Measurements from ENCODE around the gene TRPV2. TPM values are rescaled to one million over a fixed set of nuclear protein-coding genes. Genes with fewer than 3 reads are reported as not detected.
A peak's percentile ranks its signal among the peaks of the same experiment; 100 is the strongest.

The TRPV2 gene
- total and polyA plus RNA-seq, 7 donors = 1.6 to 10.3 (median 3.9) TPM

DNA sequence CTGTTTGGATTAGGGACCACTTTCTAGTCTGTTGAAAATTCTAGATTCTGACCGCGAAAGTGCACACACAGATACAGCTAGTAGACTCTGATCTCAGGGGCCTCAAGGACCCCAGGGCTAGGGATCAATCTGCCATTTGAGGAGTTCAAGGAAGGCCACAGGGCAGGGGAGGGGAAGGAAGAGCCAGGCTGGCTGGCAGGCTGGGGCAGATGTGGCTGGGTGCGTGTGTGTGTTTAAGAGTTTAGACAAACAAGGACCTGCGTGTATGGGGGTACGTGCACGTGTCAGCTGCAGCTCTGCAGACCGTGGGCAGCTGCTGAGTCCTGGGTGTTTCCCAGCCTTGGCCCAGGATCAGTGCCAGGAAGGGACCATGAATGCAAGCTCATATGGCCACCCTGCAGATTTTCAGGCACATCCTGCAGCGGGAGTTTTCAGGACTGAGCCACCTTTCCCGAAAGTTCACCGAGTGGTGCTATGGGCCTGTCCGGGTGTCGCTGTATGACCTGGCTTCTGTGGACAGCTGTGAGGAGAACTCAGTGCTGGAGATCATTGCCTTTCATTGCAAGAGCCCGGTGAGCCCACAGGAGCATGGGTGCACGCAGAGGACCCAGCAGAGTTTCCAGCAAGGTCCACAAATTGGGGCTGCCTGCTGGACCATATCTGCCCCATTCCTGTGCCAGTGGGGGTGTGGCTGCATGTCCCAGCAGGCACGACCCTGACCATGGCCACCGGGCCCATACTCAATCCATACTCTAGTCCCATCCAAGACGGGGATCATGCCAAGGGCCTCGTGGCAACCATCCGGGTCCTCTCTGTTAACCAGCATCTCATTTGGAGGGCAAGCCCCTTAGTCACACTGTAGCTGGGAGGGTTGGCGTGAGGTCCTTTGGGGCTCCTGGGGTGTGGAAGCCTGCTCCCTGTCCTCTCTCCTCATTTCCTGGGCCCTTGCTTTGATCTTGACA is 10.6 kb downstream of the TRPV2 start:
- no peak overlapping the region for H3K27ac ChIP-seq
- 46 to 71% (median 58%) methylated on average over 20 of the region's 20 CpGs for WGBS, 3 donors
- H3K9me3 ChIP-seq = no peaks in the 10 kb centered on the region

DNA sequence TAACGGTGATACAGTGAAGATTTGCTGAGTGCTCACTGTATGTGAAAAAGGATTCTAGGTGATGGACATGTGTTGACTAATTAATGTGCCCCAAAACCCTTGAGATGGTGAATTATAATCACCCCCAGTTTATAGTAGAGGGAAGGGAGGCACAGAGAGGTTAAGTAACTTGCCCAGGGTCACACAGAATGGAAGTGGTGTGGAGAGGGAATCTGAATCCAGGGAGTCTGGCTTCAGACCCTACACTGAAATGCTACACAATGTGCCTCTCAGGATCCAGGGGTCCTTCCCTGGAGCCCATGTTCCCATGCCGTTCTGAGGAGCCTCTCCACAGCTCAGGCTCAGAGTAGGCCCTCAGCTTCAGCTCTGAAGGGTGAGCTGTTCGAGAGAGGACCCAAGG is 11.6 kb downstream of the TRPV2 start:
- Histone ChIP-seq H3K4me3 (no peak overlapping the region), H3K36me3 (ENCODE audit: insufficient read depth in 1 of 2, low read depth in 1 of 2) (peaks cover 0 to 15% of the 10 kb centered on the region in 2 donors), H3K4me1 (no peaks in the 10 kb centered on the region), H3K27ac (no peak overlapping the region), H3K9me3 (no peaks in the 10 kb centered on the region), H3K27me3 (ENCODE audit: insufficient read depth in 3 of 3, low read length in 2 of 3) (no peaks in the 10 kb centered on the region)
- DNase-seq (no peak), ATAC-seq (no peak)
- TF ChIP-seq, protein P1, sequence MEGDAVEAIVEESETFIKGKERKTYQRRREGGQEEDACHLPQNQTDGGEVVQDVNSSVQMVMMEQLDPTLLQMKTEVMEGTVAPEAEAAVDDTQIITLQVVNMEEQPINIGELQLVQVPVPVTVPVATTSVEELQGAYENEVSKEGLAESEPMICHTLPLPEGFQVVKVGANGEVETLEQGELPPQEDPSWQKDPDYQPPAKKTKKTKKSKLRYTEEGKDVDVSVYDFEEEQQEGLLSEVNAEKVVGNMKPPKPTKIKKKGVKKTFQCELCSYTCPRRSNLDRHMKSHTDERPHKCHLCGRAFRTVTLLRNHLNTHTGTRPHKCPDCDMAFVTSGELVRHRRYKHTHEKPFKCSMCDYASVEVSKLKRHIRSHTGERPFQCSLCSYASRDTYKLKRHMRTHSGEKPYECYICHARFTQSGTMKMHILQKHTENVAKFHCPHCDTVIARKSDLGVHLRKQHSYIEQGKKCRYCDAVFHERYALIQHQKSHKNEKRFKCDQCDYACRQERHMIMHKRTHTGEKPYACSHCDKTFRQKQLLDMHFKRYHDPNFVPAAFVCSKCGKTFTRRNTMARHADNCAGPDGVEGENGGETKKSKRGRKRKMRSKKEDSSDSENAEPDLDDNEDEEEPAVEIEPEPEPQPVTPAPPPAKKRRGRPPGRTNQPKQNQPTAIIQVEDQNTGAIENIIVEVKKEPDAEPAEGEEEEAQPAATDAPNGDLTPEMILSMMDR (IDR thresholded peaks at IDR 0.05) = no peak
- 90 to 95% (median 94%) methylated on average over 3 of the region's 3 CpGs for WGBS, 3 donors
- intact Hi-C loops (cut with DNase I) = no loop called here

More for the DNA sequence above, 10.6 kb downstream of the TRPV2 start:
- ATAC-seq (no peak), DNase-seq (no peak)
- Histone ChIP-seq H3K36me3 (ENCODE audit: insufficient read depth in 1 of 2, low read depth in 1 of 2) (peaks cover 0 to 15% of the 10 kb centered on the region in 2 donors), H3K4me1 (no peaks in the 10 kb centered on the region), H3K27me3 (ENCODE audit: insufficient read depth in 3 of 3, low read length in 2 of 3) (no peaks in the 10 kb centered on the region), H3K4me3 (no peak overlapping the region)
- TF ChIP-seq, protein P1 (IDR thresholded peaks at IDR 0.05) = no peak
- intact Hi-C loops (cut with DNase I) = no loop called here

DNA sequence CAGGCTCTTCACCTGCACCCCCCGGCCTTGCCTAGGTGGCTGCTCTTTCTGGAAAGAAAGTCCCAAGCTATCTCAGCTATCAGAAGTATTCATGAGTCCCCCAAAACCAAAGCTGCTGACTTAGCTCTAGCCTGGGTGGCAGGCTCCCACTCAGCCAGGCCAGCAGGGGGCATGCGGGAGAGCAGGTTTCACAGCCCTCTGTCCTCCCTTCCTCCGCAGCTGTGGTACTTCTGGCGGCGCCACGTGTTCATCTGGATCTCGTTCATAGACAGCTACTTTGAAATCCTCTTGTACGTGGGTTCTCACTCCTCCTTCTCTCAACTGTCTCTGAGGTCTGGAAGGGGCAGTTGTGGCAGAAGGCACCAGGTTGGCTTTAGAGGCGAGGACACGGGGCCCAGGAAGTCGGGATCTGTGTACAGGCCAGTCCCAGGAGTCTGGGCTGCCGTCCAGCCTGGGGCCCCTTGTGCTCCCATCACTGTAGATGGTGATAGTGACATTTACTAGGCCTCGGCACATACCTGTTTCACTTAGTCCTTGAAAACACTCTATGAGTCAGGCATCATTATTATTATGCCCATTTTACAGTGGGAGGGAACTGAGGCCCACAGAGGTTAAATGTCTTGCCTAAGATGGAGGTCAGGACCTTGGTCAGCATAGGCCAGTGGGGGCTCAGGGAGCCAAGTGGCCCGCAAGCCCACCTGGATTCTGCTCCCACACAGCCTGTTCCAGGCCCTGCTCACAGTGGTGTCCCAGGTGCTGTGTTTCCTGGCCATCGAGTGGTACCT is 12.9 kb downstream of the TRPV2 start:
- H3K27me3 ChIP-seq (ENCODE audit: insufficient read depth in 3 of 3, low read length in 2 of 3) = no peaks in the 10 kb centered on the region
- no peak overlapping the region for H3K4me3 ChIP-seq
- H3K4me1 ChIP-seq = no peaks in the 10 kb centered on the region
- TF ChIP-seq, protein P1 (IDR thresholded peaks at IDR 0.05) = peak; percentile 50
- 62 to 70% (median 66%) methylated on average over 15 of the region's 15 CpGs for WGBS, 3 donors
- no peak overlapping the region for H3K27ac ChIP-seq
- peaks cover 0 to 4% of the 10 kb centered on the region in 2 donors for H3K36me3 ChIP-seq (ENCODE audit: insufficient read depth in 1 of 2, low read depth in 1 of 2)
- ATAC-seq = peak; percentile 61 to 77 (median 70)
- DNase-seq = peak; percentile 43 to 69
- no peaks in the 10 kb centered on the region for H3K9me3 ChIP-seq
- intact Hi-C loops (cut with DNase I) = no loop called here

DNA sequence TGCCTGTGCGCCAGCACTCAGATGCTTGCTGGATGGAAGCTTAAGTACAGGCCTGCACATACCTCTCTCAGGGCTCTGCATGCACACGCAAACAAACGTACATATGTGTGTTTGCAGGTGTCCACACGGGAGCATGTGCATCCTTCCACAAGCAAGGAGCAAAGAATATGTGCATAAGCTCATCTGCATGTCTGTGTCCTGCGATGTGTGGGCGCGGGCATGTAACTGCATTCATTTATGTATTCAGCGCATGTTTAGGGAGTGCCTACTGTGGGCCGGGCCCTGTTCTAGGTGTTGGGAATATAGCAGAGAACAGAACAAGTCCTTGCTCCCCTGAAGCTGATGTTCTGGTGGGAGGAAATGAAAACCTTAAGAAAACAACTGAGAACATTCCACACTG is 13.7 kb downstream of the TRPV2 start:
- DNase-seq (no peak), ATAC-seq (no peak)
- no peaks in the 10 kb centered on the region for H3K4me1 ChIP-seq
- H3K27me3 ChIP-seq (ENCODE audit: insufficient read depth in 3 of 3, low read length in 2 of 3) = no peaks in the 10 kb centered on the region
- 94% methylated on average over 9 of the region's 9 CpGs for WGBS, 3 donors
- no peak overlapping the region for H3K27ac ChIP-seq
- H3K9me3 ChIP-seq = no peaks in the 10 kb centered on the region
- intact Hi-C loops (cut with DNase I) = no loop called here
- no peaks in the 10 kb centered on the region for H3K36me3 ChIP-seq (ENCODE audit: insufficient read depth in 1 of 2, low read depth in 1 of 2)
- no peak overlapping the region for H3K4me3 ChIP-seq
- TF ChIP-seq, protein P1 (IDR thresholded peaks at IDR 0.05) = no peak
